Breast epithelium (tissue), 4 donors: Measurements from ENCODE around the gene MESP1. TPM values are rescaled to one million over a fixed set of nuclear protein-coding genes. Genes with fewer than 3 reads are reported as not detected.
"Not testable (repeated sequence)": the region's sequence is repeated elsewhere in the genome, so short reads cannot be mapped to it uniquely, and the experiment has no call there.

Experiments
- DNase-seq, 2 donors: peaks; one replicate each; pipeline ENCODE4 v3.0.0-alpha.2; 2019; ENCODE audit warnings: low spot score in 2 of 2
- H3K27ac ChIP-seq, 2 donors: fragments of 200-600 bp; sonication (generic) in 1 of 2; one replicate each; pipeline ENCODE4 v1.5.1; 2016 to 2019; ENCODE audit warnings: mild to moderate bottlenecking in 1 of 2
- H3K27me3 ChIP-seq, 2 donors: fragments of 200-600 bp; sonication (generic) in 1 of 2; one replicate each; pipeline versions ENCODE4 v1.5.1 to v1.6.0; 2017 to 2019; ENCODE audit warnings: control low read depth in 1 of 2, mild to moderate bottlenecking in 1 of 2
- H3K36me3 ChIP-seq: fragments of 200-600 bp; one replicate; pipeline ENCODE4 v1.5.1; 2019
- H3K4me1 ChIP-seq, 2 donors: fragments of 200-600 bp; sonication (generic); one replicate each; pipeline ENCODE4 v1.5.1; 2016 to 2019; ENCODE audit warnings: control low read depth in 1 of 2
- H3K4me3 ChIP-seq, 3 donors: fragments of 200-600 bp; sonication (generic); 1 replicate in 2 of 3; 2 replicates in 1 of 3; pipeline ENCODE4 v1.5.1; 2016 to 2019; ENCODE audit warnings: mild to moderate bottlenecking in 3 of 3, moderate library complexity in 2 of 3
- H3K9me3 ChIP-seq, 2 donors: fragments of 200-600 bp; sonication (generic) in 1 of 2; one replicate each; pipeline ENCODE4 v1.5.1; 2016 to 2019; ENCODE audit warnings: control low read depth in 1 of 2
- POLR2A ChIP-seq: fragments of 450-650 bp; IDR thresholded peaks from one replicate; pipeline ENCODE4 v1.6.1; 2016; ENCODE audit warnings: antibody characterized with exemption, mild to moderate bottlenecking, moderate library complexity
- POLR2AphosphoS5 ChIP-seq, 3 donors: sonication (generic); formaldehyde crosslinking; IDR thresholded peaks; one replicate each; pipeline ENCODE4 v1.6.1; 2017; ENCODE audit warnings: antibody characterized with exemption in 3 of 3
- intact Hi-C: fragments of 100-400 bp; cut with DNase I; formaldehyde crosslinking; loops from one replicate; pipeline ENCODE4 v1.15.1; 2023; ENCODE audit warnings: low total_unique reads
- total RNA-seq, 3 donors: library from RNA; depleted of rRNA; stranded (reverse); fragments of >200 nt; gene quantifications; one replicate each; pipeline ENCODE4 v1.1.0, GENCODE V29; 2016
- TF ChIP-seq, protein P1 (sequence below), 3 donors: fragments of 450-650 bp; IDR thresholded peaks; one replicate each; pipeline ENCODE4 v1.5.1; 2016 to 2017; ENCODE audit warnings: antibody characterized with exemption in 3 of 3, mild to moderate bottlenecking in 3 of 3, moderate library complexity in 3 of 3

The MESP1 gene
- total RNA-seq, 3 donors from 2014 or later: 5.9 to 12.8 (median 6.2) TPM

DNA sequence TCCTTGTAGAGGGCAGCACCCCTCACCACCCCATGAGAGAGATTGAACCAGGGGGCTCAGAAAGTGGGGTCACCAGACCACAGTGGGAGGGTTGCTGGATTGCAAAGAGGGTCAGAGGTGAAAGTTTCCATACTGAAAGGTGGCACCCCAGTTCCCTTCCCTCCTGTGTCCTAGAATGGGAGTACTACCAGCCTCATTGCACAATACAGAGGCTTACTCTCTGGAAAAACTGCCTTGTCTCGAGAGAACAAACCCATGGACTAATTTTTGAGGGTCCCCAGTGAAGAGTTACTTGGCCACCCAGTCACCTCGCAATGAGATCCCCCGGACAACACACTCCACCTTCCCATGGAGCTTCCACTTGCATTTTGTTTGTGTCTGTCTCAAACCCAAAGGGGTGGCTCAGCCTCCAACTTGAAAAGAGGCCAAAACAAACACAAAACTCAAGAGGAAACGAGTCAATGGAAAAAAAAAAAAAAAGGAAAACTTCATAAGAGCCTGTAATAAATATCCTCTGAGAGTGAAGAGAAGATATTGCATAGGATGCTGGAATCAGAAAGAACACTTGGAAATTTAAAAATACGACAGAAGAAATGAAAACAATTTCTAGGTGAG, 43.7 kb upstream of the MESP1 start:
- H3K27ac ChIP-seq: peak overlapping the region; percentile 26 to 35
- TF ChIP-seq POLR2A (no peak), POLR2AphosphoS5 (IDR thresholded peaks at IDR 0.05) (no peak)
- TF ChIP-seq, protein P1, sequence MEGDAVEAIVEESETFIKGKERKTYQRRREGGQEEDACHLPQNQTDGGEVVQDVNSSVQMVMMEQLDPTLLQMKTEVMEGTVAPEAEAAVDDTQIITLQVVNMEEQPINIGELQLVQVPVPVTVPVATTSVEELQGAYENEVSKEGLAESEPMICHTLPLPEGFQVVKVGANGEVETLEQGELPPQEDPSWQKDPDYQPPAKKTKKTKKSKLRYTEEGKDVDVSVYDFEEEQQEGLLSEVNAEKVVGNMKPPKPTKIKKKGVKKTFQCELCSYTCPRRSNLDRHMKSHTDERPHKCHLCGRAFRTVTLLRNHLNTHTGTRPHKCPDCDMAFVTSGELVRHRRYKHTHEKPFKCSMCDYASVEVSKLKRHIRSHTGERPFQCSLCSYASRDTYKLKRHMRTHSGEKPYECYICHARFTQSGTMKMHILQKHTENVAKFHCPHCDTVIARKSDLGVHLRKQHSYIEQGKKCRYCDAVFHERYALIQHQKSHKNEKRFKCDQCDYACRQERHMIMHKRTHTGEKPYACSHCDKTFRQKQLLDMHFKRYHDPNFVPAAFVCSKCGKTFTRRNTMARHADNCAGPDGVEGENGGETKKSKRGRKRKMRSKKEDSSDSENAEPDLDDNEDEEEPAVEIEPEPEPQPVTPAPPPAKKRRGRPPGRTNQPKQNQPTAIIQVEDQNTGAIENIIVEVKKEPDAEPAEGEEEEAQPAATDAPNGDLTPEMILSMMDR (IDR thresholded peaks at IDR 0.05): no peak
- no peaks in the 10 kb centered on the region for H3K27me3 ChIP-seq
- H3K4me1 ChIP-seq: peaks cover 0 to 4% of the 10 kb centered on the region in 2 donors
- no peaks in the 10 kb centered on the region for H3K9me3 ChIP-seq
- DNase-seq: no peak
- intact Hi-C loops: no loop called here
- no peaks in the 10 kb centered on the region for H3K36me3 ChIP-seq
- H3K4me3 ChIP-seq: peak overlapping the region in 1 of 3 donors; percentile 26

- H3K9me3 ChIP-seq: no peaks in the 10 kb centered on the region
- TF ChIP-seq, protein P1 (IDR thresholded peaks at IDR 0.05): no peak
- TF ChIP-seq POLR2AphosphoS5 (IDR thresholded peaks at IDR 0.05) (no peak), POLR2A (no peak)
- intact Hi-C loops: no loop called here
- DNase-seq: no peak
- peak overlapping the region in 1 of 2 donors; percentile 3 for H3K27ac ChIP-seq
- peaks cover 0 to 4% of the 10 kb centered on the region in 2 donors for H3K4me1 ChIP-seq
- H3K36me3 ChIP-seq: no peaks in the 10 kb centered on the region
- H3K4me3 ChIP-seq: no peak overlapping the region
- H3K27me3 ChIP-seq: no peaks in the 10 kb centered on the region
Observed at GRCh38 chr15:89792106-89792805, 41.2 kb upstream of the MESP1 start.

- intact Hi-C loops: no loop called here
- Histone ChIP-seq H3K36me3 (no peaks in the 10 kb centered on the region), H3K9me3 (no peaks in the 10 kb centered on the region), H3K27me3 (no peaks in the 10 kb centered on the region), H3K4me3 (no peak overlapping the region), H3K27ac (no peak overlapping the region), H3K4me1 (peaks cover 0 to 4% of the 10 kb centered on the region in 2 donors)
- no peak for TF ChIP-seq POLR2A
- no peak for TF ChIP-seq POLR2AphosphoS5 (IDR thresholded peaks at IDR 0.05)
- TF ChIP-seq, protein P1 (IDR thresholded peaks at IDR 0.05): no peak
- DNase-seq: no peak
Observed at GRCh38 chr15:89790661-89791060, 39.6 kb upstream of the MESP1 start.

- Histone ChIP-seq H3K36me3 (no peaks in the 10 kb centered on the region), H3K9me3 (no peaks in the 10 kb centered on the region), H3K27me3 (no peaks in the 10 kb centered on the region), H3K4me3 (no peak overlapping the region), H3K4me1 (peaks cover 0 to 2% of the 10 kb centered on the region in 2 donors), H3K27ac (no peak overlapping the region)
- DNase-seq: no peak
- intact Hi-C loops: no loop called here
- TF ChIP-seq POLR2A (no peak), POLR2AphosphoS5 (IDR thresholded peaks at IDR 0.05) (no peak)
- TF ChIP-seq, protein P1 (IDR thresholded peaks at IDR 0.05): no peak
Observed at GRCh38 chr15:89790206-89790605, 39.2 kb upstream of the MESP1 start.

DNA sequence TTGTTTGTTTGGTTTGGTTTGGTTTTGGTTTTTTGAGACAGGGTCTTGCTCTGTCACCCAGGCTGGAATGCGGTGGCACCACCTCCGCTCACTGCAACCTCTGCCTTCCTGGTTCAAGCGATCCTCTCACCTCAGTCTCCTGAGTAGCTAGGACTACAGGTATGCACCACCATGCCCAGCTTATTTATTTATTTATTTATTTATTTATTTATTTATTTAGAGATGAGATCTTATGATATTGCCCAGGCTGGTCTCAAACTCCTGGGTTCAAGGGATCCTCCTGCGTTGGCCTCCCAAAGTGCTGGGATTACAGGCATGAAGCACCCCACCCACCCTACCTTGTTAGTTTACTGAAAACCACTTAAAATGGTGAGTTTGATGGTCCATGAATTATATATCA, 37.5 kb upstream of the MESP1 start:
- H3K27me3 ChIP-seq, H3K9me3 ChIP-seq, H3K27ac ChIP-seq, H3K4me3 ChIP-seq, H3K4me1 ChIP-seq, DNase-seq, intact Hi-C loops, H3K36me3 ChIP-seq: not testable (repeated sequence)
